Colon (tissue), 2 donors: ENCODE results near the gene GNB1L.

Source experiments
- FAIRE-seq: peaks from 2 replicates; lab custom pipeline; 2012; peaks lifted over from hg19 to GRCh38; lab: Jason Lieb, UNC
- donor health status: control.
- donor health status: control.

The GNB1L gene

GRCh38 chr22:19748991-19749664 is 105.5 kb downstream of the GNB1L start:
- FAIRE-seq = no peak

- FAIRE-seq = no peak
Measured at GRCh38 chr22:19748139-19748538, 106.5 kb downstream of the GNB1L start.

- no peak for FAIRE-seq
Measured at GRCh38 chr22:19747551-19747950, 107.1 kb downstream of the GNB1L start.

GRCh38 chr22:19746726-19747125 is 107.9 kb downstream of the GNB1L start:
- no peak for FAIRE-seq

- FAIRE-seq = no peak
Measured at GRCh38 chr22:19745155-19746101, 109.2 kb downstream of the GNB1L start.

- no peak for FAIRE-seq
Measured at GRCh38 chr22:19744350-19745006, 110.2 kb downstream of the GNB1L start.

- no peak for FAIRE-seq
Measured at GRCh38 chr22:19743651-19744050, 111.0 kb downstream of the GNB1L start.

- no peak for FAIRE-seq
Measured at GRCh38 chr22:19743081-19743480, 111.6 kb downstream of the GNB1L start.

- no peak for FAIRE-seq
Measured at GRCh38 chr22:19742160-19743066, 112.3 kb downstream of the GNB1L start.

GRCh38 chr22:19741053-19741452 is 113.6 kb downstream of the GNB1L start:
- FAIRE-seq = no peak

- FAIRE-seq = no peak
Measured at GRCh38 chr22:19740586-19740985, 114.1 kb downstream of the GNB1L start.

GRCh38 chr22:19739911-19740449 is 114.7 kb downstream of the GNB1L start:
- no peak for FAIRE-seq

- FAIRE-seq = no peak
Measured at GRCh38 chr22:19739448-19739895, 115.2 kb downstream of the GNB1L start.

GRCh38 chr22:19738664-19739447 is 115.8 kb downstream of the GNB1L start:
- no peak for FAIRE-seq

- no peak for FAIRE-seq
Measured at GRCh38 chr22:19737846-19738663, 116.6 kb downstream of the GNB1L start.

- FAIRE-seq = no peak
Measured at GRCh38 chr22:19735665-19736510, 118.8 kb downstream of the GNB1L start.

- FAIRE-seq = no peak
Measured at GRCh38 chr22:19734837-19735382, 119.8 kb downstream of the GNB1L start.

GRCh38 chr22:19734163-19734562 is 120.5 kb downstream of the GNB1L start:
- no peak for FAIRE-seq
